HG02870 (cell line): ENCODE data around the gene ODAD3.
"Not testable (repeated sequence)": the region's sequence is repeated elsewhere in the genome, so short reads cannot be mapped to it uniquely, and the experiment has no call there.

Source experiments
- ATAC-seq: cut with Tn5 transposase; IDR thresholded peaks from one replicate; pipeline ENCODE4 v1.9.1; 2021; ENCODE audit warnings: mild to moderate bottlenecking, moderate library complexity; ENCODE audit not compliant: unreplicated experiment

ODAD3 gene

DNA sequence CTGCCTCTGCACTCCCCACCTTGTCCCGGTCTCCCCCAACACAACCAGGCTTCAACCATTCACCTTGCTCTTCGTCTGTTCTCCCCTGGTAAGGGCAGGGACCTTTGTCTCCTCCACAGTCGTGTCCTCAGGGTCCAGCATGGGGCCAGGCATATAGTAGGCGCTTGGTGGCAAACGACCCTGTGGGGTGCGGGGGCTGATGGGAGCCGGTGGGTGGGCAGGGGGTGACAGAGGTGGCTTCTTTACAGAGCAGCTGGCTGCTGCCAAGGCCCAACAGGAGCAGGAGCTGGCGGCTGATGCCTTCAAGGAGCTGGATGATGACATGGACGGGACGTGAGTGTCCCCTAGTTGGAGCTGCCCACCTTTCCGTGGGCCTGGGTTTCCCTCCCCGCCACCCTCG, 10.2 kb upstream of the ODAD3 start:
- no peak for ATAC-seq

DNA sequence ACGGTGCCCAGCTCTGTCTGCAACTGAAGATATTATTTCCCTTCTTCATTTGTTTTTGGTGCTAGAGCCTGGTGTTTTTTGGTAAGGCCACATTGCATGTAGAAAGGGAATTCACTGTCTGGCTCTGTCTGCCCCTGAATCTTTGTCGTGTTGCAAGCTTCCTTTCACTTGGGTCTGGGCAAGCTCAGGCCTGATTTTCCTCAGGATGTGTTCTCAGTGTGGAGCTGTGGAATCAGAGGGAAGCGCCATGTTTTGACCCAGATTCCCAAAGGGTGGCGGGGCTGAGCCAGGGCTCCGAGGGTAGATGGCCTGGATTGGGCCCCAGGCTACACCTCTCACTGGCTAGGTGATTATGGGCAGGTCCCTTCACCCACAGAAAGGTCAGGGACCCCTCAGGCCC, 9.1 kb upstream of the ODAD3 start:
- ATAC-seq, result no peak

DNA sequence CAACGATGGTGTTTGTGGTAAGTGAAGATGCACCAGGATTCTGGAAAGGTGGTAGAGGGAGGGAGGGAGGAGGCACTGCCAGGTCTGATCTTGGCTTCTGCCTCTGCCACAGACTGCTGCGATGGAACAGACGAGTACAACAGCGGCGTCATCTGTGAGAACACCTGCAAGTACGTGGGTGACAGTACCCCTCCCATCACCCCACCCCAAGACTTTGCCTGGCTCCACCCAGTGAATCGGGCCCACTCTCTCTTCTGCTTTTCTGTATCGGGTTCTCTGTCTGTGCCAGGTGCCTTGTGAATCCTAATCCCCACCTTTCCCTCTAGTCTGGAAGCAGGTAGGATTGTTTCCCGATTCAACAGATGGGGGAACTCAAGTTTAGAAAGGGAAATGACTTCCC, 3.0 kb upstream of the ODAD3 start:
- ATAC-seq, result no peak

DNA sequence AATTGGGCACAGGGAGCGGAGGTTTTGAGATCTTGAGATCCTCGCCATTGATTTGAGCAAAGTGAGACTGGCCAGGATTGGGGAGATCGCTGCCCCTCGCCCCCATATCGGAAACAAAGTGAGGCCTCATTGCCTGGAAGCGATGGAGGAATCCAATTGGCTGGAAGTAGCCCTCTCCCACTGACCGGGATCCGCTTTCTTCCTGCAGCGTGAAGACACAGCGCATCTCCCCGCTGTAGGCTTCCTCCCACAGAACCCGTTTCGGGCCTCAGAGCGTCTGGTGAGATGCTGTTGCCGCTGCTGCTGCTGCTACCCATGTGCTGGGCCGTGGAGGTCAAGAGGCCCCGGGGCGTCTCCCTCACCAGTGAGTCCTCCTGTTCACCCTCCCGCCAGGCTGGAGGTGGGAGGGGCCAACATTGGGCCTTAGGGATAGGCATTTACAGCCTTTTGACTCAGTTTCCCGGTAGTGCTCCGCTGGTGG, 952 bp upstream of the ODAD3 start:
- no peak for ATAC-seq

DNA sequence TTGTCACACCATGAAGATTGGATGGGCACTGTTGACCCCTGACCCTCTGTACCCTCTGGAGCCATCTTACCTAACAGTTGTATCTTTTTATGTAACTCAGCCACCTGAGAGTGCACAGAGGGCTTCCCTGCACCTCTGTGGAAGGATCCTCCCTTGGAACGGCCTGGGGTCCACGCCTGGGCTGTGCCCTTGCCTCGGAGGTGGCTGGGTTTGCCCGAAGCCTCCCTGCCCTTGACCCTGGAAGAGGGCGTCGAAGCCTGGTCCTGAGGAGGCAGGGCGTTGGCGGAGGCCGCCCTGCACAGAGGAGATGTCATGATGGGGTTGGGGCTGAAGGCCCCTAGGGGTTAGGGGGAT, 241 bp downstream of the ODAD3 start:
- no peak for ATAC-seq

DNA sequence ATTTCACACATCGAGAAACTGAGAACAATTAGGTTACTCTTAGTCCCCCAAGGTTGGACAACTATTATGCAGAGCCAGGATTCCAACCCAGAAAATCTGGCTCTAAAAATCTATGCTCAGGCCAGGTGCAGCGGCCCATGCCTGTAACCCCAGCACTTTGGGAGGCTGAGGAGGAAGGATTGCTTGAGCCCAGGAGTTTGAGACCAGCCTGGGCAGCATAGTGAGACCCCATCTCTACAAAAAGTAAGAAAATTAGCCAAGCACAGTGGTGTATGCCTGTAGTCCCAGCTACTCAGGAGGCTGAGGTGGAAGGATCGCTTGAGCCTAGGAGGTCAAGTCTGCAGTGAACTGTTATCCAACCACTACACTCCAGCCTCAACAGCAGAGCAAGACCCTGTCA, 1.4 kb downstream of the ODAD3 start:
- ATAC-seq, result not testable (repeated sequence)

DNA sequence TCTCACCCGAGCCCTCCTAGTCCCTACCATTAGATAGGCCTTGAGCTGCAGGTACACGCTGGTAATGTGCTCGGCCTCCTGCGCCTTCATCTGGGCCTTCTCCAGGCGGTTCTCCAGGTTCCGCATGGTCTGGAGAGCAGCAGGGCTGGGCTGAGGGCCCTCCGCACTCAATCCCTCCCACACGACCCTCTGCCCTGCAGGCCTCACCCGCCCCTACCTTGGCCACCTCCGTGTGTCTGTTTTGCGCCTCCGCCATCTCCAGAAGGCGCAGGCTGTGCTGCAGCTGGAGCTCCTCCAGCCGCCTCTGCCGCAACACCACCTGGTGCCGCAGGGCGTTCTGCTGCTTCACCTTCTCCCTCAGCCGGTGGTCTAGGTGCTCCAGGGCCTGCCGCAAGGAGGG, 8.3 kb downstream of the ODAD3 start:
- no peak for ATAC-seq

DNA sequence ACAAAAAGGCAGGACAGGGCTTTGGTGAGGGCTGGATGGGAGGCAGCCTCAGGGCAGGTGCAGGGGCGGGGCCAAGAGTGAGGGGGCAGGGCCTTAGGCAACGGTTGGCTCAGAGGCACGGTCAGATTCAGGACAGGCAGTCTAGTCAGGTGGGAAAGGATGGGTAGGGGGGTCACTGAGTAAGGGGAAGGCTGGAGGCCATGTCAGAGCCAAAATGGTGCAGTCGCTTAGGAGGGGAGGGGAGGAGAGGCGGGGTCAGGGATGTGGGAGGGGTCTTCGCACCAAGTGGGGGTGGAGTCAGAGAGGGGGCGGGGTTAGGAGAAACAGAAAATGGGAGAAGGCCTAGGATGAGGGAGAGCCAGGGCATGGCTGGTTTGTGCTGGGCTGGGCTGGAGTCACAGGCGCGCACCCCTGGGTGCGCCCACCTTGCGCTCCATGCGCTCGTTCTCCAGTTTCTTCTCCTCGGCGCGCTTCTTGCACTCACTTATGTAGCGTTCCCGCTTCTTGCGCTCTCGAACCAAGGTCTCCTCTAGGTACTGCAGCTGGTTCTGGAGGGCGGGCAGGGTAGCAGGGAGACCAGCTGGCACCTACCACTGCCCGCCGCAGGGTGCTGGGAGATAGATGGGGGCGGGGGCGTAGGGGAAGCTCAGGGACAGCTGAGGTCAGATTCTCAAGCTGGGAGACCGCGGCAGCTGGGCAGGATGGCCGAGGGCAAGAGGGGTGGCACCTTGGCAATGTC, 9.0 kb downstream of the ODAD3 start:
- no peak for ATAC-seq

DNA sequence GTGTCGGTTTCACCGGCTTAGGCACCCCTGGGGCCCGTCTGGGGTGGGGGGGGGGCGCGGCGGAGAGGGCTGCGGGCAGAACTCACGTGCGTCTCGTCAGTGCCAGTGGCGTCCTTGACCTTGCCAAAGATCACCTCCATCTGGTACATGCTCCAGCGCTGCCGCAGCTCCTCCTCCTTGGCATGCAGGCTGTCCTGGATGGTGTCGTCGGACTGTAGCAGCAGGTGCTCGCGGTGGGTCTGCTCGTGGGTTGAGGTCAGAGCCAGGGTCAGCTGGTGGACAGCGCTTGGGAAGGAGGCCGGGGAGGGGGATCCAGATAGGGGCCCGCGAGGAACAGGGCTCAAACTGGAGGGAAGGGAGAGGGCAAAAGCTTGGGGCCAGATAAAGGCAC, 11.1 kb downstream of the ODAD3 start:
- ATAC-seq, result no peak

DNA sequence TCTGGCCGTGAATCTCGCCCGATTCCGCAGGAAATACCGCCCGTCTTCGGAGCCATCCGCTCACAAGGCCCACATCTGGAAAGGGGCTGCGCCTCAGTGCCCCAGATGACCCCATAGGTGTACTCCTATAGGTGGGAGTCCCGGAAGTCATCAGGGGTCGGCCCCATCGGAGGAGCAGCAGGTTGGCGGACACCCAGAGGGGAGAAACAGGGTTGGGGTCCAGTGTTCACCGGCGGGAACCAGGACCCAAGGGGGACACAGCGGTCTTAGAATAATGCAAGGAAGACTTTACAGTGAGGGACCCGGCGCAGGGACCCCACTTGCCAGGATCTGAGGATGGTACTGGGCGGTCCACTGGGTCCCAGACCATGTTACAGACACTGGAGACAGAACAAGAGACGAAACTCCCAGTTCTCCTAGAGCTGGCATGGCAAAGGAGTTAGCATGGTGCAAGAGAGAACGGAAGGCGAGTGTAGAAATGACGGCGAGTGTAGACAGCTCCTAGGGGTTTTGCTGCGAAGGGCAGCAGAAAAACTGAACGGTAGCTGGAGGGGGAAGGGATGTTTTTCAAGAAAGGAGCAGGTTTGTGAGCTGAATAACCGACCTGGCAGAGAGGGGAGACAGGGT, 11.6 kb downstream of the ODAD3 start:
- no peak for ATAC-seq

DNA sequence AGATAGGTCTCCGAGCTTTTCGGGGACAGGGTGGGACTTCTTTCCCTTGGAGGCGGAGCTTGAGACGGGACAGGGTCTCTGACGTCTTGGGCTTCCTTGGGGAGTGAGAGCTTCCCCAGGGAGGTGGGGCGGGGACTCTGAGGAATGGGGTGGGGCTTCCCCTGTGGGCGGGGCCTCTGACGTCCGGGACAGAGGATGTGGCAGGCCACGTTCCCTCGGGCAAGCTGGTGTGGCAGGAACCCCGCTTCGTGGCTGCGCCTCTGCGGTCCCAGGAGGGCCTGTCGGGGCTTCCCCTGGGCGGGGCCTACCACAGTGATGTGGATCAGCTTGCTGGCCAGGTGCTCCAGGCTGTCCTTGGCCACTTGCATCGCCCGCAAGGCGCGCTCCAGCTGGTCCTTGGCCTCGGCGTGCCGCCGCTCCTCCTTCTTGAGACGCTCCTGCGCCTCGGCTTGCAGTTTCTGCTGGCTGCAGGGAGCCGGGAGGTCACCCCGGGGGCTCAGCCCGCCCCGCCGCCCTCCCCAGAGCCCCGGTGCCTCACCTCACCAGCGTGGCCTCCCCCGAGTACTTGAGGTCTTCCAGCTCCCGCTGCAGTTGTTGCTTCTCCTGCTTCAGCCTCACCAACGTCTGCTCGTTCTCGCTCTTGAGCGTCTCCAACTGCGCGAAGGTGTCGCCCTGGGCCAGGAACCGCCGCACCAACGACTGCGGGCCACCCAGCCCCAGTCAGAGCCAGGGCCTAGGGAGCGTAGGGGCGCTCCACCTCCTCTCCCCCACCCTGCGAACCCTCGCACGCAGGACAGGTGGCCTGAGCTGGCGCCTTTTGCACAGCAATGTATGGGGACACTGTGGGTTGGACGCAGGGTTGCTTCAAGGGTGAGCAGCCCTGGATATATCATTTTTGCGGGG, 12.5 kb downstream of the ODAD3 start:
- no peak for ATAC-seq

DNA sequence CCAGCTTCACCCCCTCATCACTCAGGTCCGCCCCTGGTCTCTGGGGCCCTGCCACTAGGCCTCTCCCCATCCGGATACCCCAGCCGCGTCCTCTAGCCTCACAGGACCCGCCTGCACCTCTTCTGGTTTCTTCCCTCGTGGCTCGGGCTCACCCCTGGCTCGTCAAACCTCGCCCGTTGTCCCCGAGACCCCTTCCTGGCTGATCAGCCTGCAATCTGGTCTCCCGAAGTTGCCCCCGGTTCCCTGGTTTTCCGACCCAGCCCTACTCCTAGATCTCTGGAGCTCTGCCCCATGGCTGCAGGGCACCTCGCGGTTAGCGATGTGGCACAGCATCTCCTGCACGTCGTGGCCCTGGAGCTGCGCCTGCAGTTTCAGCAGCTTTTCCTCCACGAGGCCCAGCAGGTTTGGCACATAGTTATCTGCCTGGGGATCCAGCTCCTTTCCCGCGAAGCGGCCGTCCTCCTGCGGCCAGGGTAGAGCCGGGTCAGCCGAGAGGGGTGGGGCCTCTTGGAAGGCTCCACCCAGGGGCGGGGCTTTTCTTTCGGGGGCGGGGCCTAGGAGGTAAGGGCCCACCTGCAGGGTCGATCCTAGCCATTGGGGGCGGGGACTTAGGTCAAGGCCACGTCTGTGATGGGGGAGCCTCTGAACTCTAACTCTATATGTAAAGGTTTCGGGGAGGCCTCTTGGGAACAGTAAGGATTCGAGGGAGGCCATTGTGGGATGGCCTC, 13.4 kb downstream of the ODAD3 start:
- no peak for ATAC-seq

DNA sequence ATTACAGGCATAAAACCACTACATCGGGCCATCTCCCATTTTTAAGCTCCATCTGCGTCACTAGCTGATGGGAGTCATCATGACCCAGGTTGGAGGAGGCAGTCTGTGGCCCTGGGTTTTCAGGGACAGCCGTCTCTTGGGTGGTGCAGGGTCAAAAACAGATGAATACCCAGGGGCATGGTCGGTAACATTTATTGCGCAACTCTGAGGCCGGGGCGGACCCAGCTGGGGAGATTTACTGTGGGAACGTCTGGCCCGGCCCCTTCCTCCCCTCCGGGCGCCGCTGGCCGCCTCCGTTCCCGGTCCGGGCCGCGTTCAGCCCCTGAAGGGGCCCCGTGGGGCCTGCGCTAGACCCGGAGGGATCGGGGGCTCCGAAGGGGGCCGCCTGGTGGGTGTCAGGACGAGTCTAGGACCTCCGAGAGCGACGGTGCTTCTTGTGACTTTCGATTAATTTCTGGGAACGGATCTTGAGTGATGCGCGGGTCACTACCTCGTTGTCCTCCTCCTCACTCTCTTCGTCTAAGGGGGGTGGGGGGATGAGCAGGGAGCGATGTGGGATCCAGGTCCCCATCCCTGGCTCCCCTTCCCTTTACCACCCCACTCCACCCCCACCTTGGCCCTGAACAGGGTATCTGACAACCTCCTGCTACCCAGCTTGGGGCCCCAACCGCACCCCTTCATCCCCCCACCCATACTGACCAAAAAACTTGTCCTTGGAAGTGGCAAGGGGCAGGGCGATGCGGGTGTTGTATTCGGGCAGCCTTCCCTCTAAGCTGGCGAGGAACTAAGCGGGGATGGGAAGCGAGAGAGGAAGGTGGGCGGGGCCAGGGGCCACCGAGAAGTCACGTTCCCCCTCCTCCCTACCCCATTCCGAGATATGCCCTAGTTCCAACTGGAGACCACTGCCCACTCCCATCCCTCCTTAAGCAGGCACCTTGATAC, 14.2 kb downstream of the ODAD3 start:
- ATAC-seq, result no peak

DNA sequence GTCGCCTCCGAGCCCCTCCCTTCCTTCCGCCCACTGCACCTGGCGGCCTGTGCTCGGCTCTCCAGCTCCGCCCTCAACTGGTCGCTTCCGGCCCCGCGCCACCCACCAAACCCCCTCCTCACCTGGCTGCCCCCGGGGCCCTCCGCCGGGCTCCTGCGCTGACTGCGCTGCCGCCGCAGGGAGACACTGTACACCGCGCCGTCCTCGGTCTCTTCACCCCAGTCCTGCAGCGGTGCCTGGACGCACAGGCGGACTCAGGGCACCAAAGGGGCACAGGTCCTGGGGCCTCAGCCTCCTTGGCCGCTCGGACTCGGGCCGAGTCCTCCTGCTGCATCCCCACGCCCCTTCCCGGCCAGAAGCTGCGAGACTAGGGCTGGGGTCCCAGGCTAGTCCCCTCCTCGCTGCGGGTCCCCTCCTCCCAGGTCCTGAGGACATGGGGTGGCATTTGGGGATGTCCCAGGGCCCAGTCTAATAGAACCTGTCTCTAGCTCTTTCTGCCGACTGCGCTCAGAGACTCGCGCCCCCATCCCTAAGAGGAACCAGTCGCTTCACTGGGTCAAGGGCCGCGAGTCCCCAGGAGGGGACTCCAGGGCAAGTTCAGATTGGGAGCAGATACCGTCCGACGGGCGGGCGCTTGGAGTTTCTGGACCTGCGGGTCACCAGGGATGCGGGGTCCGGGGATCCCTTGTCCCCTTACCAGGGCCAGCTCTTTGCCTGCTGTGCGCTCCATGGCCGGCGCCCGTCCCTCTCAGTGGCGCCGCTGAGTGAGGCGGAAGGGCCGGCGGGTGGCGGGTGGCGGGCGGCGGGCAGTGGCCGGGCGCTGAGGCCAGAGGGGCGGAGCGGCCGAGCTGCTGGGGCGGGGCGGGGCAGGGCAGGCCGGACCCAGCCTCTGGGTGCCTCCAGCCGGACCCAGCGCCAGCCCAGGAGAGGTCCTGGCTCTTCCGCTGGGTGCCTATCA, 16.1 kb downstream of the ODAD3 start, which contains the start of gene RGL3:
Gene RGL3, minus strand, starts transcription at position 766 of the 958 bp plus-strand sequence. Its CDS starts 36 bp downstream, at position 730.
- no peak for ATAC-seq

DNA sequence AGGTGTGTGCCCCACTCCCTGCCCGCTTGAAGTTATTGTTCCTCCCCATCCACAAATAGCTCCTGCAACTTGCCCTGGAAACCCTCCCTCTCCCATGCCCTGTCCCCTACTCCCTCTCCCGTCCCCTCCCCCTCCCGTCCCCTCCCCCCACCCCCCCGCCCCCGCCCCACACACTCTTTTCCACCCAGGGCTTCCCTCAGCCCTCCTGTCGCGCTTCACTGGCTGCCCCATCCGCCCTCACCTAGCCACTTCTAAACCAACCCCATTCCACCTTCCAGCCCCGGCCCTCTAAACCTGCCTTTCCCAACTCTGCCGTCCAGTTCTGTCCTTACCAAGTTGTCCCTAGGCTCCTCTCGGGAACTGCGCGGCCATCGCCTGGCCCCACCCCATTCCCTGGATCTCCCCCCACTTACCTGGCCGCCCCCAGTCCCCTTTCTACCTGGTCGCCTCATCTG, 16.8 kb downstream of the ODAD3 start:
- ATAC-seq, result no peak

DNA sequence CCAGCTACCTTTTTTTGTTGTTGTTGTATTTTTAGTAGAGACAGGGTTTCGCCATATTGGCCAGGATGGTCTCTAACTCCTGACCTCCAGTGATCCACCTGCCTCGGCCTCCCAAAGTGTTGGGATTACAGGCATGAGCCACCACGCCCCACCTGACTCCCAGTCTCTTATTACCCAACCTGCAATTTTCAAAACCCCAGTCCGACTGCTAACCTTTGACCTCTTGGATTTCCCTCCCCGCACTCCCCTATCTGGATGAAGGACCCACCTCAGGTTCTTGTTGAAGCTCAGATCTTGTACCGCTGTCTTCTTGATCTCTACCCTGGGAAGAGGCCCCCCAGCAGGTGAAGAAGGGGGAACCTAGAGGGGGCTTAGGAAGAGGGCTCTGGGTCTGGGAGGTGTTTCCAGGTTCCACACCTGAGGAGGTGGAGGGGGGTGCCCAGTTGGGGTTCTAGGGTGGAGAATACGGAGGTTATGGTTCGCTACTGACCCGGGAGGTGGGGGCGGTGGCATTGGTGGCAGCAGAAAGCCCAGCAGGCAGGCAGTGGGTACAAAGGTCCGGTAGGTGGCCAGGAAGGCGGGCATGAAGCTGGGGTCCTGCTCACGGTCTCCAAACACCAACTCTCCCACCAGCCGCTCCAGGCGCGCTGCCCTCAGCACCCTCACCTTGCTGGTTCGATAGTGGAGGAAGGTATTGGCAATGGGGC, 18.4 kb downstream of the ODAD3 start:
- ATAC-seq, result no peak

DNA sequence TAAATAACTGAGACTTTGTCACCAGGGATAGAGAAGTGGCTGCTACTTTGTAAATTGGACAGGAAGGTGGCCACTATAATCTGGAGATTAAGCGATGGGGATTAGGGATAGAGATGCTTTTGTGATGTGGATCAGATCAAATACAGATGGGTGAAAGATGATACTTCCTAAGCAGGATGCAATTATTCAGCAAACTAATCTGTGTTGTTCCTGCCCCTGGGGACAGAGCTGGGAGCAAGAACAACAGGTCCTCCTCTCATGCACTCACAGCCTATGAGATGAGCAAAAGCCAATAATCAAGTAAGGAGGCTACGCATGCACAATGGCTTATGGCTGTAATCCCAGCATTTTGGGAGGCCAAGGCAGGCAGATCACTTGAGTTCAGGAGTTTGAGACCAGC, 20.4 kb downstream of the ODAD3 start:
- ATAC-seq, result no peak

DNA sequence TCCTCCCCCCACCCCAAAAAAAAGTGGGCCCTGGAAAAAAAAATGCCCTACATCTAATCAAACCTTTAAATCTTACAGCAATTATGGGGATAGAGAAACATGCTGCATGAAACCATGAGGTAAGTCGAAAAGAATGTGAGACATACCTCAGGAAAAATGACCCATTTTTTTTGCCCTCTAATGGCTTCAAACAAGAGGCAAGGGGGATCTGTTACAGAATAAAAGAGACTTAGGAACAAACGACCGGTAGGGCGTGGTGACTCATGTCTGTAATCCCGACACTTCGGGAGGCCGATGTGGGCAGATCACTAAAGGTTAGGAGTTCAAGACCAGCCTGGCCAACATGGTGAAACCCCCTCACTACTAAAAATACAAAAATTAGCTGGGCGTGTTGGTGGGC, 24.2 kb downstream of the ODAD3 start:
- ATAC-seq, result no peak
